ENCODE data around the gene SAXO2. TPM values are rescaled to one million over a fixed set of nuclear protein-coding genes. Genes with fewer than 3 reads are reported as not detected.
"Not testable (repeated sequence)": the region's sequence is repeated elsewhere in the genome, so short reads cannot be mapped to it uniquely, and the experiment has no call there.

The SAXO2 gene
- polyA plus RNA-seq, 1 donor from 2014 or later: 4.2 TPM

DNA sequence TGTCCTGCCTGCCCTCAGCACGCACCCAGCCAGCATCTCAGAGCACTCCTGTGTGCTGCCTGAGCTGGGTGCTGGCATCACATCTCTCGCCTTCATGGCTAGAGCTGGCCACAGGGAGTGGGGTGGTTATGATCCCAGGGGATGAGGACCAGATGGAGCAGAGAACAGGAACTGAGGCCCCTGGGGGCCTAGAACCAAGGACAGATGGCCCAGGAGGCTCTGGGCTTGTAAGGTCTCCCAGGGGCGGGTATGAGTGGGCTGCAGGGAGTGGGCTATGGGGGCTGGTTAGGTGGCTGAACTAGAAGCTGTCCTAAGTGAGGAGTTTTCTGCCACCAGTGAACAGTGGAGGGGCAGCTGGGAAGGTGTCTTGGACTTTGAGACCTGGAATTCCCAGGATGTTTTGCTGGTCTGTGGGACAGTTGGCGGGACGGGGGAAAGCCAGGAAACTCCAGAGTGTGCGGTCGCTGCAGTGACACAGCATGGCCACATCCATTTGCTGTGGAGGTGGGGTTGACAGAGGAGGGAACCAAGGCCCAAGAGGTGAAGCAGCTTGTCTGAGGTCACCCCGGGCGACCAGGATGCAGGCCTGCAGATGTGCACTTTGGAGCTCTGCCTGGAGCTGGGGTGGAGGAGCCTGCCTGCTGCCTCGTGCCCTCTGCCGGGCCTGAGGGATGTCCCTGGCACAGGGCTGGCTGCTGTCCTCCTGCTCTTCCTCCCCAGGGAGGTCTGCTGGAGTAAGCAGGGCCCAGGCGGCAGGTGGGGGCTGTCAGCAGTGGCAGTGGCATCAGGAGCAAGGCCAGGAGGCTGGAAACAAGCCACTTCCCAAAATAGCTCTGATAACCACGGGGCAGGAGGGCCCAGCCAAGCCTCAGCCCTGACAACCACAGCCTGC is 70.3 kb downstream of the SAXO2 start:
- not testable (repeated sequence) for H3K4me1 Mint-ChIP-seq, H3K9me3 Mint-ChIP-seq, H3K36me3 Mint-ChIP-seq, H3K27me3 Mint-ChIP-seq, H3K27ac Mint-ChIP-seq, H3K4me3 Mint-ChIP-seq

GRCh38 chr15:82333603-82334553 is 71.3 kb downstream of the SAXO2 start:
- H3K9me3 Mint-ChIP-seq, H3K4me1 Mint-ChIP-seq, H3K27ac Mint-ChIP-seq, H3K27me3 Mint-ChIP-seq, H3K36me3 Mint-ChIP-seq, H3K4me3 Mint-ChIP-seq: not testable (repeated sequence)

Other genes with a start within 250 kb of the SAXO2 start
- gene MEX3B, start 216.8 kb upstream of the SAXO2 start, polyA plus RNA-seq: not detected
- 17.4 TPM for gene EFL1, start 84 bp upstream of the SAXO2 start, polyA plus RNA-seq
- gene GOLGA6L10, start 86.7 kb downstream of the SAXO2 start, polyA plus RNA-seq: 0.19 TPM
- 0.60 TPM for gene GOLGA6L9, start 167.0 kb downstream of the SAXO2 start, polyA plus RNA-seq

Measured in IgD-negative memory B cell (primary cell).